CD4-positive, alpha-beta T cell treated with Interleukin-21 for 1 hour (primary cell): ENCODE data around the gene BCAT1.
"Not testable (repeated sequence)": the region's sequence is repeated elsewhere in the genome, so short reads cannot be mapped to it uniquely, and the experiment has no call there.

Experiments used
- DNase-seq: peaks from one replicate; pipeline ENCODE4 v3.0.0-alpha.2; 2020

BCAT1 gene

DNA sequence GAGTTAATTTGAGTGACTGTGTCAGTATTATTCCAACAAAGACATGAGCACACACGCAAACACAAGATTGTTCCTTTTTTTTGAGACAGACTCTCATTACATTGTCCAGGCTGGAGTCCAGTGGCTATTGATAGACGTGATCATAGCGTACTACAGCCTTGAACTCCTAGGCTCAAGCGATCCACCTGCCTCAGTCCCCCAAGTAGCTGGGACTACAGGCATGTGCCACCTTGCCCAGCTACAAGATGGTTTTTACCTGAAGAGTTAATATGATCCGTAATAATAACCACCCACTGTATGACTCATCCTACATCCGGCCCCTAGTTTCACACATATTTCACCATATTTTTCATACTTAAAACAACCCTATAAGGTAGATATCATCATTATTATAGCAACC is 26.8 kb downstream of the BCAT1 start:
- DNase-seq: no peak

DNA sequence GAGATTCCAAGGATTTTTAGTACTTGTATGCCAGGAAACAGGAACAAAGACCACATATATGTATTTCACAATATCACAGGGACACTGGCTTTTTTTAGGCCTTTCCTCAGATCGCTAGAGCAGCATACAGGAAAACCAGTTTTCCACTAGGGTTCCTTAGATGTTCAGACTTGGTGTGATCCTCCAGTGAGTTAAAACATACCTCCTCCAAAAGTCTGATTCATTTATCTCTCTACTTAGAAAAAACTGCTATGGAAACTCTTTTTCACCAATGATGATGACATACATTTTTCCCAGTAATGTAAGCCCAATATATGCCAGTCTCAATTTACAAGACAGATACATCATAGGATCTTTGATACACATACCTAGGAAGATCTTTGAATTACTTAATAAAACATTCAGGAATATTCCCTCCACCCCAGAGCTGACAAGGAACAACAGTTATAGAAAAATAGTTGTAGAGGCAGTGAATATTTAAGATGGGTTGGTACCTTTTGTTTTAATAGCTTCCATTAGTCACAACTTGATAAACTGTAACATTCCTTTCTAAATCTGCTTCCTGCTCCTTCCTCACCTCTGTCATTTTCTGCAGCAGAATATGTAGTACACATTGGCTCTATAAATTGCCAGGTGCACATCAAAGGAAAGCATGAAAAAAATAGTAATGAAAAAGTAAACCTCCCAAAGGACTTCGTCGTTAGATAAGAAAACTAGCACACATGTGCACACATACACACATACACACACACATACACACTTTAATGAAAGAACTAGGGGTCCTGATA is 27.5 kb downstream of the BCAT1 start:
- no peak for DNase-seq

DNA sequence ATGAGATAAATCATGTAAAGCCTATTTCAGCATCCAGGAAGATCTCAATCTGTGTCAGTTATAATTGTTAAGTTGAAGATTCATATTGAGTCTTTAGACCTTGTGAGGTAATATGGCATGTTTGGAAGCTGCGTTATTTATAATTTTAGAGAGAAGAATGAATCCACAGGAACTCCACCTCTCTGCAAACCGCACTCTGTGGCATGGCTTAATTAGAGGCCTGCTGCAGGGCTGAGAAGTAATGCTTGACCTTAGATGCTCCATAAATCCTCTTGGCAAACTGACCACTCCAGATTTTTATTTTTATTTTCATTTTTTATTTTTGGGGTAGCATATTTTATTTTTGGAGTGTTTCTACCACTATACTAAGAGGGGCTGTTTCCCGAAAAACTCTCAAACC is 28.8 kb downstream of the BCAT1 start:
- no peak for DNase-seq

DNA sequence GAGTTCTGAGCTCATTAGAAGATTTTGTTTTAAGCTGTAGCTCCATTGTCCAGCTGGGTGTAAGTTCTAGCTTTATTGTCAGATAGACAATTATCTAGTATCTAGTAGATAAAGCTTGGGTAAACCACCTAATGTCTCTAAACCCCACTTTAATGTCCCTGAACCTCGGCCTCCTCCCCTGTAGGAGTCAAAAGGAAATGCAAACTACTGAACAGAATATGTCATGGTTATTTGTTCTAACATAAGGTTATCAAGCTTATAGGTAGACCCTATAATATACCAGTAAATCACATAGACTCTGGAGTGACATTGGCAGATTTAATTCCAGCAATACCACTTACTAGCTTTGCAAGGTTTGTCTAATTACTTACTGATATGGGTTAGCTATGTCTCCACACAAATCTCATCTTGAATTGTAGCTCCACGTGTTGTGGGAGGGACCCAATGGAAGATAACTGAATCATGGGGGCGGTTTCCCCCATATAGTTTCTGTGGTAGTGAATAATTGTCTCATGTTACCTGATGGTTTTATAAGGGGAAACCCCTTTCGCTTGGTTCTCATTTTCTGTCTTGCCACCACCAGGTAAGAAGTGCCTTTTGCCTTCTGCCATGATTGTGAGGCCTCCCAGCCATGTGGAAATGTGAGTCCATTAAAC is 29.4 kb downstream of the BCAT1 start:
- no peak for DNase-seq

DNA sequence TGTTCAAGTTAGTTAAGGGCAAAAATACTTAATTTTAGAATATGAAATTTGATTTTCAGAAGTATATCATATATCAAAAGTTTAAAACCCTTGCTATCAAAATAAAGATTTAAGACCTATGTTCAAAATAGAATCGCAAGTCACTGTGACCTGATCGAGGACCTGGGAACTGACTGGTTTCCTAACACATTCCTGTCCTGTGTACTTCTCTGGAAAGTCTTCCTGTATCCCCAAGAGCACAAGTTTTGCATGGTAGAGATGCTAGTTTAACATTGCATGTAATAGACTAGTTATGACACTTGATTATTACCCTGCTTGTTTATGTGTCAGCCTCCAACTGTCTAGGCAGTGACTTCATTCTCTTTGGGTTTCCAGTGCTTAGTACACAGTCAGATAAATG is 30.3 kb downstream of the BCAT1 start:
- DNase-seq: no peak

DNA sequence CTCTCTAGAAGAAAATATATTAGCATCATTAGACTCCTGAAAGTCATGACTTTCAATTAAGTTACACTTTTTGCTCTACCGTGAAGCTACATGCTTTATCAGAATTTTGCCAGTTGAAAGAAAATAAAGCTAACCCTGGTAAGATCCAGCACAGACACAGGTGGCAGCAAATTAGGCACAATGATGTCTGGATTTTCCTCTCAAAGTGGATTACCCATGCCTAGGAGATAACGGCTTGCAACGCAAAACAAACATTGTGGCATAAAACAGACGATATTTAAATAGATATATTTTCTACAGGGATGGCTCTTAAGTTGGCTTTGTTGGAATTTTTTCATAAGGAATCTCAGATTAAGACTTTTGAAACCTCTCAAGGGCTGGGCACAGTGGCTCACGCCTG is 33.4 kb downstream of the BCAT1 start:
- no peak for DNase-seq

DNA sequence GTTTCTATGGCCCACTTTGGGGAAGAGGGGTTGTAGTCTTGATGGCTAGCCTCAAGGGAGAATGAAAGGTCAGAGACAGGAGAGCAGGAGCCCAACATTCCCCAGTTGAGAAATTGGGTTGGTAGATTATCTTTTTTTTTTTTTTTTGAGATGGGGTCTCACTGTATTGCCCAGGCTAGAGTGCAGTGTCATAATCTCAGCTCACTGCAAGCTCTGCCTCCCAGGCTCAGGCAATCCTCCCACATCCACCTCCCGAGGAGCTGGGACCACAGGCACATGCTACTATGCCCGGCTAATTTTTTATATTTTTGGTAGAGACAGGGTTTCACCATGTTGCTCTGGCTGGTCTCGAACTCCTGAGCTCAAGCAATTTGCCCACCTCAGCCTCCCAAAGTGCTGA is 34.9 kb downstream of the BCAT1 start:
- no peak for DNase-seq

DNA sequence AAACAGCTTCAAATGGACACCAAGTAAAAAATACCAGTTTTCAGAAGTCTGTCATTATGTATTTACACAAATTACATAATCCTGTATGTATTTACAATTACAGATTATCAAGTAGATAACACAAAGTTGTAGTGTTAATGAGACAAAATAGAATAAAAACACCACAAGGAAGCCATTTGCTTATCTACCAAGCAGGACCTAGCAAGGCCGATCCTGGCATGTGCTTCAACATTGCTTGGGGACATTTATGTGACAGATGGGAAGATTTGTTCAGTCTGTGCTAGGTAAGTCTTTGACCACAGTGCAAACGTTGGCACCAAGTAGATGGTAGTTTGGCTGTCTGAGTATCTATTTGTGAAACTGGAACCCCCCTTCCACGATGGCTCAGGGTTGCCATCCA is 35.8 kb downstream of the BCAT1 start:
- DNase-seq: no peak

DNA sequence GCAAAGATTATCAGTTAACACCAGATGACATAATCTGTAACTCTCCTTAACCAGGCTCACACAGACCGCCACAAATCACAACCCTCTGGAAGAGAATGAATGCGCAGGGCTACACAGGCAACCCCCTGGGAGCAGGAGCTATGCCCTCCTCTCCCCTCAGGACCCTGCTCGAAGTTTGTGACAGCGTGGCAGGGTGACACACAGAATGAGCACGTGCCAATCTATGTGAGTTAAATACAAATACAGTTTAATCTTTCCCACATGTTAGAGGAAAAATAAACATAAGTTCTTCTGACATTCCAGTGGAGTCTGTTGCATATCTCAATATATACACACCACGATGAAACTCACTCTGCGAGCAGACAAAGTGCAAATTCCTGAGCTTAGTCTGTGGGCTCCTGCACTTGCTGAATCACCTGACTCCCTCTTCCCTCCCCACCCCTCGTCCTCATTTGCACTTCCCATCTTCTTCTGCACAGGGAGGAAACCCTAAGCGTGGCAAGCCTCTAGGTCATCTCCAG is 37.6 kb downstream of the BCAT1 start:
- DNase-seq: no peak

DNA sequence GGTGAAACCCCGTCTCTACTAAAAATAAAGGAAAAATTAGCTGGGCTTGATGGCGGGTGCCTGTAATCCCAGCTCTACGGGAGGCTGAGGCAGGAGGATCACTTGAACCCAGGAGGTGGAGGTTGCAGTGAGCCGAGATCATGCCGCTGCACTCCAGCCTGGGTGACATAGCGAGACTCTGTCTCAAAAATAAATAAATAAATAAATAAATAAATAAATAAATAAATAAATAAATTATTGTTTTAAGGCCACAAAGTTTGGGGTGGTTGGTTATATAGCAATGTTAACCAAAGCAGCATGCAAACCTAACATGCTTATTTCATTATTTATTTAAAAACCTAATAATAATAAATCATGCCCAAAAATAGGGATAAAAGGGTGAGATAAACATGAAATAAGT is 38.7 kb downstream of the BCAT1 start:
- not testable (repeated sequence) for DNase-seq

DNA sequence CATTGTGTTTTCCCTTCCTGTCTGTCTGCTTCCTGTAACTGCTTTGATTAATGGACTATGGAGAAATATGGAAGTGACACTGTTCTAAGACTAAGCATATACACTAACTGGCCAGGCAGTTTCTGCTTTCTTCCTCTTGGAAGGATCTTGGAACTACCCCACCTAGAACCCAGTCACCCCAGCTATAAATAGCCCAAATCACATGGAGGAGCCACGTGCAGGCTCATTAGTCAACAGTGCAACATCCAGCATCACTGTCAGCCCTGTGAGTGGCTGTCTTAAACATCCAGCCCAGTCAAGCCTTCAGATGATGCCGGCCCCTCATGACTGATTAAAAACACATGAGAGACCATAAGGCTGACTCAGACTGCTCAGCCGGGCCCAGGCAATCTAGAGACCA is 39.2 kb downstream of the BCAT1 start:
- no peak for DNase-seq

DNA sequence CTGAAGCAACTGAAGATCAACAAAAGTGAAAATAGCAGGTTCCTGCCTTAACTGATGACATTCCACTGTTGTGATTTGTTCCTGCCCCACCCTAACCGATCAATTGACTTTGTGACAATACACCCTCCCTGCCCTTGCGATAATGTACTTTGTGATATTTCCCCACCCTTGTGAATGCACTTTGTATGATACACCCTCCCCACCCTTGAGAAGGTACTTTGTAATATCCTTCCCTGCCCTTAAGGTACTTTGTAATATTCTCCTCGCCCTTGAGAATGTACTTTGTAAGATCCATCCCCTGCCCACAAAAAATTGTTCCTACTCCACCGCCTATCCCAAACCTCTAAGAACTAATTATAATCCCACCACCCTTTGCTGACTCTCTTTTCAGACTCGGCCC is 41.4 kb downstream of the BCAT1 start:
- no peak for DNase-seq

DNA sequence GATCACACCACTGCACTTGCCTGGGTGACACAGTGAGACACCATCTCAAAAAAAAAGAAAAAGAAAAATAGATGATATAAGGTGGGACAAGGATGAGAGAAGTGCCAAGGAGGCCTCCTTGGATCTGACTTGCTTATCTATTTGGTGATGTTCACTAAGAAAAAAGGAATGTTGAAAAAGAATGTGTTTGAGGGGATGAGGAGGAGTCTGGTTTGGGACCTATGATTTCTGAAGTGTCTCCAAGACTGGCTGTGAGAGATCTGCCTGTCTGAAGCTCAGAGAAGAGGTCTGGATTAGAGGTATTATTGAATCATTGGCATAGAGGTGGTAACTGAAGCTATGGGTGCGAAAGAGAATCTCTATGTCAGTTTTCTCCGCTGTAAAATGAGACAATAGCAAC is 42.8 kb downstream of the BCAT1 start:
- DNase-seq: no peak

DNA sequence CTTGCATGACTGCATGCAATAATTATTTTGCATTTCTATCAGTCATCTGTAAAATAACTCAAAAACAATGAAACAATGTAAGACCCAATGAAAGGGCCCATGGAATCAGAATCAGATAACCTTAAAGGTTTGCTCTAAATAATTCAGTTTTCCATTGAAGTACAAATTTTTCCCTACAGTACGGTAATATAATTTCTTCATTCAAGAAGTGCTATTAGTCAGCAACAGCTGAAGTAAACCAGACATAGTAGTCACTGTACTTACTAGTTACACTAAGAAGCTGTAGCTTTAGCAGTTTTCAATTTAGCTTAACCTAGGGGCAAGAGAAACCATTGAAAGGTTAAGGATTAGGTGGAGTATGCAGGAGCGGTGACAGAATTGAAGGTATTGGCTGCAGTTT is 43.5 kb downstream of the BCAT1 start:
- DNase-seq: no peak

DNA sequence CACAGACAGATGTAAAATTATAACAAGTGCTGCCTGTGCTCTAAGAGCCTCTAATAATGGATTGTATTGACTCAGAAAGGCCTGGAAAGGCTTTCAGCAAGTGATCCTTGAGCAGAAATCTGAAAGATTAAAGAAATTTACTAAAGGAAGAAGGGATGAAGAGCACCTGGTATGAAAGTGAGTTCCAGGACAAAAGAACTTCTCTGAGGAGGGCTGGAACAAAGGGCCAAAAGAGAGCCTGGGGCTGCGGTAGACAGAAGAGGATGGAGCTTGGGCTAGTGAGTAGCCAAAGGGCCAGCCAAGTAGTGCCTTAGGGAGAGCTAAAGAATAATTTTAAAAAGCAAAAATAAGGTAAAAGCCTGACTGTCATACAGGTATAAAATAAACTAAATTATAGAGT is 44.0 kb downstream of the BCAT1 start:
- DNase-seq: no peak

DNA sequence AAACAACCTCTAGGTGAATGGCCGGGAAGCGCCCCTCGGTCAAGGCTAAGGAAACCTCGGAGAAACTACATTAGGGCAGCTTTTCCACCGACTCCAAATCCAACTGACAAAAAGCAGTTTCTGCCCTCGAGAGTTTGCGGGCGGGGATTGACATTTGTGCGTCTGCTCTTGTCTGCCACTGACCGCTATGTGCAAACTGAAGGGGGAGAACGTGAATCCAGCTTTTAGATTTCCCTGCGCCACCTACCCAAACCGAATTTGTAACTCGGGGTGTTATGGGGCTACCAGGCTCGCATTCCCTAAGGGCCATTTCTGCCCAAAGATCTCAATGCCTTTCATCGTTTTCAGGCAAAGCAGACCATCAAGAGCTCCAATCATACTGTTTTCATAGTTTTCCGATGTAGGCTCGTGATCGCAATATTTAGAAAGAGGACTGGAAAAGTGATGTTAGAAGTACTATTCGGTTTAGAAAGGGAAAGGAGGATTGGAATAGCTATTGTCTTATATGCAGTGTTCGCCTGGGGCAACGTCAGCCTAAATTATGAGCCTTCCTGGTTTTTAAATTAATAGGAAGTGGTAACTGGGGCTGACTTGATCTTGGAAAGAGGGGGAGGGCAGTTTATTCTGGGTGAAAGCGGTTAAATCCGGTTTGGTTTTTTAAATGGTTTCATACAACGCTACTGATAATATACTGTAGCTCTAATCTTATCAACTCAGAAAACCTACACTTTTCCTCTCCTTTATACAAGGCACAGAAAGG is 45.4 kb downstream of the BCAT1 start:
- no peak for DNase-seq

DNA sequence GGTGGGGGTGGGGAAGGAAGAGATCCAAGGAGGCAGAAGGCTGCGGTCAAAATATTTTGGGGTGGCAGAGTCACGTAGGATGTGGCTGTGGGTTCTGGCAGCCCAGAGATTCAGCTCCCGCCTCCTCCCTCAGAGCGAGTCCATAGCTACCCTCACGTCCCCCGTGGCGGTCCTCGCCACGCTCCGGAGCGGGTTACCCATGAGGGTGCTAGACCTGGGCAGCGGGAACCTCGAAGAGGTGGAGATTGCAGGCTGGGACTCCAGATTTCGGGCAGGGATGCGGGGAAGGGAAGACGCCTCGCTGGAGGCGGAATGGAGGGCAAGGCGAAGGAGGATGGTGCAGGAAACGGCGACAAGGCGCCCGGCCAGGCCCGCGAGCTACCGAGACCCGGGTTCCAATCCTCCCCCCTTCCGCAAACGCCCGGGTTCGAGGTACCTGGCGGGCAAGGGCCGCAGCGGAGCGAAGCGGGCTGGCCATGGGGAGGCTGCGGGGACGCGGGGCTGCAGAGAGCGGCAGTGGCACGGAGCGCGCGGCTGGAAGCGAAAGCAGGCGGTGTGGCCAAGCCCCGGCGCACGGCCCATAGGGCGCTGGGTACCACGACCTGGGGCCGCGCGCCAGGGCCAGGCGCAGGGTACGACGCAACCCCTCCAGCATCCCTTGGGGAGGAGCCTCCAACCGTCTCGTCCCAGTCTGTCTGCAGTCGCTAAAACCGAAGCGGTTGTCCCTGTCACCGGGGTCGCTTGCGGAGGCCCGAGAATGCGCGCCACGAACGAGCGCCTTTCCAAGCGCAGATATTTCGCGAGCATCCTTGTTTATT is 46.2 kb downstream of the BCAT1 start:
- DNase-seq: peak; percentile 3

DNA sequence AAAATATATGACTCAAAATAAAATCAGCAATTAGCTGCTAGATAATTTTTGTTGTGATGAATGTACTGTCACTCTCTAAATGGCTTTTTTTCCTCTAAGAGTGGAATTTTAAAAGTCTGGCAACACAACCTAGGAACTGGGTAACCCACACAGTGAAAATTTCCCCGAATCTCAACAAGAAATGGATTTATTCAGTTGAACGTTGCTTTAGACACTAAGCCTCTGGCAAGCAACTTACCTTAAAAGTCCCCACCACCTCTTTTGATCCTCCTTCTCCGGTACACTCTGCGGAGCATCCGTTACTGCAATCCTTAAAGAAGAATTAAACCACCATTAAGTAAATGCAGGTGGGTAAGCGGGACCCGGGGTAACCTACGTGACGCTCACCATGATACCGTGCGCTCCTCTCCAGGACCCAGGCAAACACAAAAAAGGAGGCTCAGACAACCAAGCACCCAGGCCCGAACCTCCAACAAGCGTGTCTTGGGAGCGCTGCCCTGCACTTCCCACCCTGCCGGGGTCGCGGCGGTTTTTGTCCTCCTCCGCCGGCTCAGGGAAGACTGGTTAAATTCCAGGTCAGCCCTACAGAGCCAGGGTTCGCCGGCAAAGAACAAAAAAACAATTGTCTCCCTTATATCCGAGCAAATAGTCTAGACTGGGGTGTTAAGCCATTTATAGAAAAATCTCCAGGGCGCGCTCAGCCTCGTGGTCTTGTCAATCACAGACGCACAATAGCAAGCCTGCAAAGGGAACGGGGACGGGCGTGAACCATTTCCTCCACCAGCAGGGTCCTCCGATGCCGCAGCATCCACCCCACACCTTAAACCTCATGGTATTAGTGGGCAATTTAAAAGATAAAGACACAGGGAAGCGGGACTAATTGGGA is 47.1 kb downstream of the BCAT1 start:
- no peak for DNase-seq

DNA sequence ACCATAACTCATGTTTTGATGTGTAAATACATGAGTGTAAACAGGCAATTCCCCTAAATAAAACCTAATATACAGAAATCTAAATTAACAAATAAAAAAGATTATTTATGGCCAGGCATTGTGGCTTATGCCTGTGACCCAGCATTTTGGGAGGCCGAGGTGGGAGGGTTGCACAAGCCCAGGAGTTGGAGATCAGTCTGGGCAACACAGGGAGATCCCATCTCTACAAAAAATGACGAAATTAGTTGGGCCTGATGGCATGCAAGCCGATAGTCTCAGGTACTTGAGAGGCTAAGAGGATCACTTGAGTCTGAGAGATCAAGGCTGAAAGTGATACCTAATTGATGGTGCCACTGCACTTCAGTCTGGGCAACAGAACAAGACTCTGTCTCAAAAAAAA is 48.7 kb downstream of the BCAT1 start:
- no peak for DNase-seq

DNA sequence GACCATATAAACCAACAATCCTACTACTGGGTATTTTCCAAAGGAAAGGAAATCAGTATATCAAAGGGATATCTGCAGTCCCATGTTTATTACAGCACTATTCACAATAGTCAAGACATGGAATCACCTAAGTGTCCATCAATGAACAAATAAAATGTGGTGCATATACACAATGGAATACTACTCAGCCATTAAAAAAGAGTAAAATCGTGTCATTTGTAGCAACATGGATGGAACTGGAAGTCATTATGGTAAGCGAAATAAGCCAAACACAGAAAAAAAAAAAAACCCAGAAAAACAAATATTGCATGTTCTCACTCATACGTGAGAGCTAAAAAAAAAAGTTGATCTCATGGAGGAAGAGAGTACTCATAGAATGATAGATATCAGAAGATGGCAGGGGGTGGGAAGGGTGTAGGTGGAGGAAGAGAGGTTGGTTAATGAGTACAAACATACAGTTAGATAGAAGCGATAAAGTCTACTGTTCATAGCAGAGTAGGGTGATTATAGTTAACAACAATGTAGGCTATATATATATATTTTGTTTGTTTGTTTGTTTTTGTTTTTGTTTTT is 49.3 kb downstream of the BCAT1 start:
- no peak for DNase-seq

DNA sequence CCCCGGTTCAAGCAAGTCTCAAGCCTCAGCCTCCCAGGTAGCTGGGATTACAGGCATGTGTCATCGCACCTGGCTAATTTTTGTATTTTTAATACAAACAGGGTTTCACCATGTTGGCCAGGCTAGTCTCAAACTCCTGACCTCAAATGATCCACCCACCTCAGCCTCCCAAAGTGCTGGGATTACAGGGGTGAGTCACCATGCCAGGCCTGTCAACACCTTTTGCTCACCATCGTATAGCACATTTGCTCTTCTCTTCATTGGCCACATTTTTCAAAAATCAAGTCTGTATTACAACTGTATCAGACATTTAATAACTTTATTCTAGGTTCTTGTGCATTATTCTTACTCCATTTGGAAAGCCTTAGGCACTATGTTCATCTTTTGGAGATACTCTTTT is 50.3 kb downstream of the BCAT1 start:
- DNase-seq: no peak

DNA sequence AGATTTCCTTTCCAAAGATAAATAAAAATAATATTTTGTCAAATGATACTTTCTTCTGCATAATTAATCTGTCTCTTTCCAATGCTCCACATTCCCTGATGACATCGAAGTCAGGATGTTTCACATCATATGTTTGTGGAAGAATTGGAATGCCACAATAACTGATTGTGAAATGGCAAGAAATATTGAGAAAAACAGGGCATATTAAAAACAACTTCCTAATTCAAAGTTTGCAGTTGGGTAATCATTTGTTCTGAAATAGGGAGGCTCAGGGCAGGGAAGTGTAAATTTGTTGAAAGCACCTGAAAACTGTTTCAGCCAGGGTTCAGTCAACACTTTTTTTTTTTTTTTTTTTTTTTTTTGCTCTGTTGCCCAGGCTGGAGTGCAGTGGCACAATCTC is 50.7 kb downstream of the BCAT1 start:
- no peak for DNase-seq
